Psoas muscle (tissue), 8 donors: ENCODE data around the gene PMP22. TPM values are rescaled to one million over a fixed set of nuclear protein-coding genes. Genes with fewer than 3 reads are reported as not detected.

Source experiments
- ATAC-seq, 4 donors: fragments of 200-7000 bp; cut with Tn5 transposase; one replicate each; pipeline ENCODE4 v1.9.1; 2020; ENCODE audit warnings: moderate library complexity in 3 of 4, mild to moderate bottlenecking in 2 of 4
- DNase-seq, 2 donors: peaks; one replicate each; pipeline ENCODE4 v3.0.0-alpha.2; 2020
- H3K27ac ChIP-seq: fragments of 200-600 bp; one replicate; pipeline ENCODE4 v1.8.0; 2022
- H3K27me3 ChIP-seq, 3 donors: fragments of 200-600 bp in 1 of 3; one replicate each; pipeline versions ENCODE4 v1.6.1 to v1.8.0; 2013 to 2022; ENCODE audit warnings: low read length in 2 of 3, mild to moderate bottlenecking in 2 of 3, moderate library complexity in 1 of 3; ENCODE audit not compliant: insufficient read depth in 3 of 3
- H3K36me3 ChIP-seq, 2 donors: fragments of 200-600 bp in 1 of 2; one replicate each; pipeline versions ENCODE4 v1.6.1 to v1.8.0; 2013 to 2022; ENCODE audit warnings: low read depth in 1 of 2, mild to moderate bottlenecking in 1 of 2, moderate library complexity in 1 of 2; ENCODE audit not compliant: insufficient read depth in 1 of 2
- H3K4me1 ChIP-seq: fragments of 200-600 bp; one replicate; pipeline ENCODE4 v1.8.0; 2022
- H3K4me3 ChIP-seq: fragments of 200-600 bp; one replicate; pipeline ENCODE4 v1.8.0; 2022; ENCODE audit warnings: mild to moderate bottlenecking
- H3K9me3 ChIP-seq: fragments of 200-600 bp; one replicate; pipeline ENCODE4 v1.8.0; 2022
- WGBS, 3 donors: extraction: QIAGEN DNeasy Blood & Tissue Kit; methylation state at CpG; one replicate each; pipeline versions ENCODE4 v1.1.6 to v1.1.7; 2013; 5-methylcytosine and 5-hydroxymethylcytosine counted together
- intact Hi-C, 2 donors: fragments of 100-400 bp; cut with DNase I; formaldehyde crosslinking; loops; one replicate each; pipeline versions ENCODE4 v1.11.0 to v1.14.2; 2022
- polyA plus RNA-seq, 3 donors: library from polyadenylated mRNA; stranded (reverse); fragments of 200-250 nt; gene quantifications; one replicate each; pipeline ENCODE4 v1.2.3, GENCODE V29; 2013
- total RNA-seq, 4 donors: library from RNA; stranded (reverse); fragmentation: NEBNext Ultra II Directional in 2 of 4; extraction: Animal tissue kit (Norgen Biotek cat#: 25700) in 2 of 4; gene quantifications; one replicate each; pipeline versions ENCODE4 v1.2.1 to v1.2.4, GENCODE V29; 2021 to 2023
- TF ChIP-seq, protein P1 (sequence below): fragments of 200-600 bp; IDR thresholded peaks from one replicate; pipeline ENCODE4 v1.8.0; 2022; ENCODE audit warnings: antibody characterized with exemption
- donor health status: healthy with polysubstance abuse.
- donor health status: DM: no; HTN: no; CAD: no; lungs with moderate emphysema.
- donor health status: Bipolar disorder and iron deficiency.
- donor health status: healthy.
- donor health status: DM: yes; HTN: yes; CAD: no.
- donor health status: DM: no; HTN: no; CAD: no.
- donor health status: DM: no; HTN: no; CAD: no.
- donor health status: DM: yes; HTN: yes; CAD: no.

The PMP22 gene
- total and polyA plus RNA-seq, 7 donors, result 39.3 to 317 (median 195) TPM

- H3K4me3 ChIP-seq, result no peak overlapping the region
- DNase-seq (no peak), ATAC-seq (peak in 3 of 4 donors; percentile 5 to 18 (median 6))
- TF ChIP-seq, protein P1, sequence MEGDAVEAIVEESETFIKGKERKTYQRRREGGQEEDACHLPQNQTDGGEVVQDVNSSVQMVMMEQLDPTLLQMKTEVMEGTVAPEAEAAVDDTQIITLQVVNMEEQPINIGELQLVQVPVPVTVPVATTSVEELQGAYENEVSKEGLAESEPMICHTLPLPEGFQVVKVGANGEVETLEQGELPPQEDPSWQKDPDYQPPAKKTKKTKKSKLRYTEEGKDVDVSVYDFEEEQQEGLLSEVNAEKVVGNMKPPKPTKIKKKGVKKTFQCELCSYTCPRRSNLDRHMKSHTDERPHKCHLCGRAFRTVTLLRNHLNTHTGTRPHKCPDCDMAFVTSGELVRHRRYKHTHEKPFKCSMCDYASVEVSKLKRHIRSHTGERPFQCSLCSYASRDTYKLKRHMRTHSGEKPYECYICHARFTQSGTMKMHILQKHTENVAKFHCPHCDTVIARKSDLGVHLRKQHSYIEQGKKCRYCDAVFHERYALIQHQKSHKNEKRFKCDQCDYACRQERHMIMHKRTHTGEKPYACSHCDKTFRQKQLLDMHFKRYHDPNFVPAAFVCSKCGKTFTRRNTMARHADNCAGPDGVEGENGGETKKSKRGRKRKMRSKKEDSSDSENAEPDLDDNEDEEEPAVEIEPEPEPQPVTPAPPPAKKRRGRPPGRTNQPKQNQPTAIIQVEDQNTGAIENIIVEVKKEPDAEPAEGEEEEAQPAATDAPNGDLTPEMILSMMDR, result no peak
- no peaks in the 10 kb centered on the region for H3K9me3 ChIP-seq
- peaks cover 84% of the 10 kb centered on the region for H3K4me1 ChIP-seq
- 52 to 73% (median 67%) methylated on average over 11 of the region's 11 CpGs for WGBS, 3 donors
- H3K27ac ChIP-seq, result peak overlapping the region; percentile 55
- no peaks in the 10 kb centered on the region for H3K27me3 ChIP-seq
- H3K36me3 ChIP-seq, result peaks cover 12 to 88% of the 10 kb centered on the region in 2 donors
- intact Hi-C loops, result no loop called here
Observed at GRCh38 chr17:15250135-15250860, 14.8 kb downstream of the PMP22 start.

- peaks cover 14 to 80% of the 10 kb centered on the region in 2 donors for H3K36me3 ChIP-seq
- H3K27me3 ChIP-seq, result no peaks in the 10 kb centered on the region
- DNase-seq (no peak), ATAC-seq (peak in 1 of 4 donors; percentile 12)
- peaks cover 82% of the 10 kb centered on the region for H3K4me1 ChIP-seq
- H3K27ac ChIP-seq, result peak overlapping the region; percentile 55
- intact Hi-C loops, result no loop called here
- WGBS, 3 donors, result 43 to 75% (median 60%) methylated on average over 5 of the region's 5 CpGs
- TF ChIP-seq, protein P1, result no peak
- no peak overlapping the region for H3K4me3 ChIP-seq
- H3K9me3 ChIP-seq, result no peaks in the 10 kb centered on the region
Observed at GRCh38 chr17:15249487-15249886, 15.6 kb downstream of the PMP22 start.

GRCh38 chr17:15247891-15248529, 17.1 kb downstream of the PMP22 start:
- intact Hi-C loops, result no loop called here
- H3K4me1 ChIP-seq, result peaks cover 69% of the 10 kb centered on the region
- H3K27me3 ChIP-seq, result no peaks in the 10 kb centered on the region
- TF ChIP-seq, protein P1, result peak; percentile 38
- peak overlapping the region; percentile 55 for H3K27ac ChIP-seq
- DNase-seq (no peak), ATAC-seq (peak; percentile 16 to 34 (median 24))
- H3K4me3 ChIP-seq, result peak overlapping the region; percentile 2
- WGBS, 3 donors, result 88 to 95% (median 93%) methylated on average over 8 of the region's 8 CpGs
- H3K9me3 ChIP-seq, result peaks cover 3% of the 10 kb centered on the region
- H3K36me3 ChIP-seq, result peaks cover 14 to 66% of the 10 kb centered on the region in 2 donors

GRCh38 chr17:15245054-15245453, 20.1 kb downstream of the PMP22 start:
- H3K36me3 ChIP-seq, result peaks cover 4 to 36% of the 10 kb centered on the region in 2 donors
- peak overlapping the region; percentile 64 for H3K27ac ChIP-seq
- TF ChIP-seq, protein P1, result no peak
- intact Hi-C loops, result no loop called here
- H3K9me3 ChIP-seq, result peaks cover 11% of the 10 kb centered on the region
- no peaks in the 10 kb centered on the region for H3K27me3 ChIP-seq
- H3K4me1 ChIP-seq, result peaks cover 58% of the 10 kb centered on the region
- 53 to 66% (median 60%) methylated on average over 5 of the region's 5 CpGs for WGBS, 3 donors
- no peak for DNase-seq
- peak in 3 of 4 donors; percentile 0 to 10 (median 5) for ATAC-seq
- H3K4me3 ChIP-seq, result no peak overlapping the region
